Mucosa of stomach (tissue), 1 donor: ENCODE data around the gene FRMD5.
"Not testable (repeated sequence)": the region's sequence is repeated elsewhere in the genome, so short reads cannot be mapped to it uniquely, and the experiment has no call there.

Experiments used
- H3K27me3 ChIP-seq: one replicate; pipeline ENCODE4 v1.7.0; 2013; ENCODE audit warnings: mild to moderate bottlenecking, low read length; ENCODE audit not compliant: control insufficient read depth, insufficient read depth
- H3K36me3 ChIP-seq: one replicate; pipeline ENCODE4 v1.7.0; 2013; ENCODE audit warnings: low read length; ENCODE audit not compliant: control insufficient read depth, insufficient read depth
- H3K4me1 ChIP-seq: one replicate; pipeline ENCODE4 v1.7.0; 2013; ENCODE audit warnings: mild to moderate bottlenecking, low read length; ENCODE audit not compliant: control insufficient read depth, insufficient read depth
- H3K4me3 ChIP-seq: one replicate; pipeline ENCODE4 v1.7.0; 2013; ENCODE audit warnings: low read length
- H3K9ac ChIP-seq: one replicate; pipeline ENCODE4 v1.7.0; 2013; ENCODE audit warnings: mild to moderate bottlenecking, low read length, moderate library complexity
- H3K9me3 ChIP-seq: one replicate; pipeline ENCODE4 v1.7.0; 2013; ENCODE audit warnings: mild to moderate bottlenecking, low read length, moderate library complexity; ENCODE audit not compliant: control insufficient read depth
- donor health status: Pancreatic carcinoma.

The FRMD5 gene

DNA sequence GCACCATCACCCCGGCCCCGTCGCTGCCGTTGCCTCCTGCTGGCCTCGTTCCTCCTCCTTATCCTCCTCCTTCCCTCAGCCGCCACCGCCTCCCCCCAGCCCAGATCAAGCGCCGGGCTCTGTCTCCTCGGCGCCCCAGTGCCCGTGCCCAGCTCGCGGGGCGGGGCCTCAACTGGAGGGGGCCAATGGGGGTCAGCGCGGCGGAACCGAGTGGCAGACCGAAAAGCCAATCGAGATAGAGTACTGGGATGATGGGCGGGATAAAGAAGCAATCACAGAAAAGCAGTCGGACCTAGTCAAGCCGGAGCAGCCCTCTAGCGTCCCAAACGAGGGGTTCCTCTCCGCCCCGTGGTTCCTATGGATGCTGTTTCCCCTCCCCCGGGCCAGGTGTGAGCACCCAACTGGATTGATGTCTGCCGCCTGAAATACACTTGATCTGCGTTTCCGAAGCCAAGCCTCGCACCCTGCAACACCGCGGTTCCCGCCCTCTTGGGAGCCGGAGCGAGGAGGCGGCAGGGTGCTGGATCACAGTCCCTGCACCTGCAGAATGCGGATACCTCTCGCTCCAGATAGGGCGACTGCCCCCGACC is at the start of gene FRMD5:
Gene FRMD5 (minus strand): TSS at position 121 of the 590 bp plus-strand sequence.
- Histone ChIP-seq H3K27me3 (peaks cover 11% of the 10 kb centered on the region), H3K4me3 (peak within 1 kb of the TSS; percentile 22), H3K9ac (peak within 1 kb of the TSS; percentile 56), H3K4me1 (peaks cover 13% of the 10 kb centered on the region), H3K36me3 (no peaks in the 10 kb centered on the region), H3K9me3 (no peaks in the 10 kb centered on the region)

DNA sequence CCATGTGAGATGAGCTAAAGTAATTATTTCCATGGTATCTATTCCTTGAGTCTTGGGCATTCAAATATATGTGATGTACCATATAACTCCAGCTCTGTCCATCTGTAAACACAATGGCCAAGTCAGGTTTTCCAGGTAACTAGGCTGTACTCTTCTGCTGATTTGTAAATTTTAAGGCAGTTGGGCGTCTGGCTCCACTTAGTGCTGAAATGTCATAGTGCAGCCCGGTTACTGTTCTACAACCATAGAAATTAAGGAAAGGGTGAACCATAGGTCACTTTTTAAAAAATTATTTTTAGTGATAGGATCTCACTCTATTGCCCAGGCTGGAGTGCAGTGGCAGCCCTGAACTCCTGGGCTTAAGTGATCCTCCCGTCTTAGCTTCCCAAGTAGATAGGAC is 48.8 kb upstream of the FRMD5 start:
- H3K27me3 ChIP-seq = no peaks in the 10 kb centered on the region
- H3K9me3 ChIP-seq = no peaks in the 10 kb centered on the region

DNA sequence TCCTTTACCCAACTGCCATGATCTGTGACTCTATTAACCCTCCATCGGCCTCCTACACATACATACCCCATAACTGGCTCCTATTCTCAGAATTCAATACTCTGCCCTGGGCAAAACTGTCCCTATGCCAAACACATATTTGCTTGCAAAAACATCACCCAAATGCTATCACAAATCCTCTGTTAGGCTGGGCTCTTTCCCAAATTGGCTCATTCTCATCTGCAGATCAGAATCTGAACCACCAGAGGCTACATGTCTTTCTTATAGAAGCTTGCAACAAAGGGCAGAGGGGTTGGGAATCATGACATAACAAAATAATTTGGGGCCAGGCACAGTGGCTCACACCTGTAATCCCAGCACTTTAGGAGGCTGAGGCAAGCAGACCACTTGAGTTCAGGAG is 48.1 kb upstream of the FRMD5 start:
- Histone ChIP-seq H3K4me1 (no peaks in the 10 kb centered on the region), H3K9me3 (no peaks in the 10 kb centered on the region), H3K27me3 (no peaks in the 10 kb centered on the region), H3K9ac (no peak overlapping the region), H3K4me3 (no peak overlapping the region), H3K36me3 (no peaks in the 10 kb centered on the region)

More for the DNA sequence above, 48.8 kb upstream of the FRMD5 start:
- H3K4me3 ChIP-seq = no peak overlapping the region
- no peak overlapping the region for H3K9ac ChIP-seq
- H3K36me3 ChIP-seq = no peaks in the 10 kb centered on the region
- no peaks in the 10 kb centered on the region for H3K4me1 ChIP-seq

DNA sequence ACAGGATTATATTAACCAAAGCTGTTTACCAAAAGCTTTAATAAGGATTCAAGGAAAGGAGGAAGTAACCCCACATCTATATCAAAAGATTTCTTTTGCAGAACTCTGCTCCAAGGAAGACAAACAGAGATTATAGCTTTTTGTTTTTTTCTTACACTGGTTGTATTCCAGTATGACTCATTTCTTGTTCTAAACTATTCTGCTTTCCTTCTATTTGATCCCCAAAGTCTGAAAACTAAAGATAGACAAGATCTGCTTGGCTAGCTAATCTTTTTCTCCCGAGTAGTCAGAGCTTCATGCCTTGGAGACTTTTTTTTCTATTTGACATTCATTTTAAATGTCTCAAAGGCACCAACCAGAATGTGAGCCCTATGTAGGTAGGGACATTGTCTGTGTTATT is 36.8 kb upstream of the FRMD5 start:
- Histone ChIP-seq H3K36me3 (no peaks in the 10 kb centered on the region), H3K4me3 (no peak overlapping the region), H3K4me1 (no peaks in the 10 kb centered on the region), H3K27me3 (no peaks in the 10 kb centered on the region), H3K9ac (no peak overlapping the region), H3K9me3 (no peaks in the 10 kb centered on the region)

DNA sequence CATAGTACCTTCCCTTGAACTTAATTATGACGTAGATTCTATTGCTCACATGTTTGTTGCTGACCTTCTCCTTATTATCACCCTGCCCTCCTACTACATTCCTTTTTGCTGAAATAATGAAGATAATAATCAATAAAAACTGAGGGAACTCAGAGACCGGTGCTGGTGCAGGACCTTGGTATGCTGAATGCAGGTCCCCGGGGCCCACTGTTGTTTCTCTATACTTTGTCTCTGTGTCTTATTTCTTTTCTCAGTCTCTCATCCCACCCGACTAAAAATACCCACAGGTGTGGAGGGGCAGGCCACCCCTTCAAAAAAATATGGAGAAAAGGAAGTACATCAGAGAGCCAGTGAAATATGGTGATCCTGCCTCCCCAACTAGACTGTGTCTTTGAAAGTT is 34.2 kb upstream of the FRMD5 start:
- H3K27me3 ChIP-seq, H3K9me3 ChIP-seq, H3K9ac ChIP-seq, H3K4me3 ChIP-seq, H3K36me3 ChIP-seq, H3K4me1 ChIP-seq: not testable (repeated sequence)

DNA sequence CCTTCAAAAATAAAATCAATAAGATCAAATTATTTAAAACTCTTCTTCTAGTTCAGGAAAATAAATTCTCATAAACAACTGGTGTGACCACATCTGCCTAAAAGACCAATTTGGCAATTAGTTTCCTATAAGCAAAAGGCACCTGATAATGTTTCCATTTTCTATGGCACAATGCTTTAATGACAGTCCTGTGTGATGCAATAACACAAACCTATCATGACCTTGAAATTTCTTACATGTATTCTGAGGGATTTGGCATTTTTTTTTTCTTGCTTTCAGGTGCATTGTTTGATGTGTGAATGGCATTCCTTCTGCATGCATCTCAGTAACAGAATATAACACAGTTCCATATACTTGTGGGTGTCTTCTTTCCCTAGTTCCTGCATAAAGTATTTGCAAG is 32.5 kb upstream of the FRMD5 start:
- H3K4me3 ChIP-seq = no peak overlapping the region
- no peak overlapping the region for H3K9ac ChIP-seq
- no peaks in the 10 kb centered on the region for H3K36me3 ChIP-seq
- no peaks in the 10 kb centered on the region for H3K9me3 ChIP-seq
- peaks cover 4% of the 10 kb centered on the region for H3K27me3 ChIP-seq
- no peaks in the 10 kb centered on the region for H3K4me1 ChIP-seq

DNA sequence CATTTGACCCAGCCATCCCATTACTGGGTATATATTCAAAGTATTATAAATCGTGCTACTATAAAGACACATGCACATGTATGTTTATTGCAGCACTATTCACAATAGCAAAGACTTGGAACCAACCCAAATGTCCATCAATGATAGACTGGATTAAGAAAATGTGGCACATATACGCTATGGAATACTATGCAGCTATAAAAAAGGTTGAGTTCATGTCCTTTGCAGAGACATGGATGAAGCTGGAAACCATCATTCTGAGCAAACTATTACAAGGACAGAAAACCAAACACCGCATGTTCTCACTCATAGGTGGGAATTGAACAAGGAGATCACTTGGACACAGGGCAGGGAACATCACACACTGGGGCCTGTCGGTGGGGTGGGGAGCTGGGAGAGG is 31.9 kb upstream of the FRMD5 start:
- not testable (repeated sequence) for H3K27me3 ChIP-seq, H3K4me3 ChIP-seq, H3K9ac ChIP-seq, H3K4me1 ChIP-seq, H3K36me3 ChIP-seq, H3K9me3 ChIP-seq

DNA sequence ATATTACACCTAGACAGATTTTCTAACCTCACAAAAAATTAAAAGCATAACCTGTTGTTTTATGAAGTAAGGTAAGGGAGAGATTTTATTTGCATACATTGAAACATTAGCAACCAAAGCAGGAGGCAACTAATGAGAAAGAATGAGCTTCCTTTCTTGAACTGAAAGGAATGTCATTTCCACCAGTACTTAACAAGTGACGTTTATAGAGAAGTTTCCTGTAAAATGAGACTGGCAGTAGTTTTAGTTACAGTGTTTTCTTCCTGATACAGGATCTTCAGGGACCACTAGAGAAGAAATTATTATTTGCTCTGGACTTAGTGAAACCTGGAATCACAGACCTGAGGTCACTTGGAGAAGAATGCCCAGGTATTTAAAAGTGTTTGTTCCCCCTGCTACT is 27.4 kb upstream of the FRMD5 start:
- Histone ChIP-seq H3K36me3 (no peaks in the 10 kb centered on the region), H3K4me1 (no peaks in the 10 kb centered on the region), H3K9ac (no peak overlapping the region)

DNA sequence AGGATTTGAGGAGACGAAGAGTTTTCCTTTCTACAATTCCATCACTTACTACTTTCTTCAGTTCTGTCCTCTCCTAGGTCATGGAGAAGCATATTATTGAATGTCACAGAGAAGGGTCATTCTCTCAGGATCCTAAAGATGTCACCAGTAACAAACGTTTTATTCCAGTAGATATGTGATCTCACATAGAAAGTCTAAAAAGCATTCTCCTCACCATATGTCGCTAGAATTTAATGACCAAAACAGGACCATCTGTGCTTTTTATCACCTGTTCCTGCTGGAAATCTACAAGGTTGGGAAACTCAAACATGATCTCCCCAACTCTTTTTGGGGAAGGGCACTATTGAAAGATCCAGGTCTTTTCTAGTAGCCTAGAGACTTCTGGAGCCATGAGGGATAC is 24.0 kb upstream of the FRMD5 start:
- Histone ChIP-seq H3K9me3 (no peaks in the 10 kb centered on the region), H3K9ac (no peak overlapping the region), H3K4me3 (no peak overlapping the region), H3K36me3 (no peaks in the 10 kb centered on the region), H3K4me1 (no peaks in the 10 kb centered on the region), H3K27me3 (peaks cover 21% of the 10 kb centered on the region)

More for the DNA sequence above, 27.4 kb upstream of the FRMD5 start:
- Histone ChIP-seq H3K4me3 (no peak overlapping the region), H3K9me3 (no peaks in the 10 kb centered on the region), H3K27me3 (peaks cover 16% of the 10 kb centered on the region)

DNA sequence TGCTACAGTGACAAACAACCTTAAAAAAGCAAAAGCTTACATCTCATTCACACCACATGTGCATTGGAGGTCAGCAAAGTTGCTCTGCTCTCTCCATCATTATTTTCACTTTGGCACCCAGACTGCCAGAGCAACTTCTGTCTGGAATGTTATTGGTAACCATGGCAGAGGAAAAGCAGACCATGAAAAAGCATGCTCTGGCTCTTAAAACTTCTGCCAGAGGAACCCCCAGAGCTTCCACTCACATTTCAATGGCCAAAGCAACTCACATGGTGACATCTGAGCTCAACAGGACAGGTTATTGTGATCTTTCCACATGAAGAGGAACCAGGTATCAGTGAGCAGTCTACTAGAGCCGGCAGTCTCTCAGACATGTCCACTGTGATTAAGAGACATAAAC is 21.9 kb upstream of the FRMD5 start:
- Histone ChIP-seq H3K9ac (no peak overlapping the region), H3K9me3 (no peaks in the 10 kb centered on the region), H3K4me3 (no peak overlapping the region), H3K27me3 (peaks cover 19% of the 10 kb centered on the region), H3K4me1 (no peaks in the 10 kb centered on the region), H3K36me3 (no peaks in the 10 kb centered on the region)

DNA sequence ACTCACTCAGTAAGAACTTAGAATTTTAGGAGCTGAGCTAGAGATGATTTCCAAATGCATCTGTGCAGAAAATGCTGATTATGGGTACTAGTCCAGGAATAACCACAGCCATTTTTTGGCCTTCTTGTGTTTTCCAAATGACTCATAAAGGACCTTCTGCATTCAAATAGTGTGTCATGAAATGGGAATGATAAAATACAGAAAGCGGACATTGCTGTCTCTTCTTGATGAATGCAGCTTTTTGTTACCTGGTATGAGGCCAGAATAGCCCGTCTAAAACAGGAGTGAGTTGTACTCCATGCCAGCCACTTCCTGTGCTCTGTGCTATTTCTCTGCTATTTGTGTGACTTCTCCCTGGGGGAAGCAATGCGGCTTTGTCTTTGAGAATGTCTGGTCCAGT is 20.5 kb upstream of the FRMD5 start:
- H3K4me1 ChIP-seq = no peaks in the 10 kb centered on the region
- H3K36me3 ChIP-seq = no peaks in the 10 kb centered on the region
- H3K4me3 ChIP-seq = no peak overlapping the region
- H3K27me3 ChIP-seq = peaks cover 19% of the 10 kb centered on the region
- H3K9me3 ChIP-seq = no peaks in the 10 kb centered on the region
- H3K9ac ChIP-seq = no peak overlapping the region

DNA sequence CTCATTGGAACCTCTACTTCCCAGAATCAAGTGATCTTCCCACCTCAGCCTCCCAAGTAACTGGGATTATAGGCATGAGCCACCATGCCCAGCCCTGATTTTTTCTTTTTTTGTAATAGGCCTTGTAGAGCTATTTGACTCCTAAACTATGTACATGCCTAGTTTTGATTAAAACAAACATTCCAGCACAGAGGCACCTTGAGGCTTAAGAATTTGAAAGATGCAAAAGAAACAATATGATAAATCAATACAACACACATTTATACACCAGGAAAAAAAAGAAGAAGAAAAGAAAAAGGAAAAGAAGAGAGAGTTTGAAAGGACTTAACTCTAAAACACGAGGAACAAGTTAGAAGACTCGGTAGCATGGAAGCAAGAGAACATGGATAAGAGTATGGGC is 13.9 kb upstream of the FRMD5 start:
- H3K9me3 ChIP-seq = no peaks in the 10 kb centered on the region
- no peaks in the 10 kb centered on the region for H3K36me3 ChIP-seq
- H3K27me3 ChIP-seq = peaks cover 3% of the 10 kb centered on the region
- H3K4me3 ChIP-seq = no peak overlapping the region
- H3K4me1 ChIP-seq = no peaks in the 10 kb centered on the region
- no peak overlapping the region for H3K9ac ChIP-seq

DNA sequence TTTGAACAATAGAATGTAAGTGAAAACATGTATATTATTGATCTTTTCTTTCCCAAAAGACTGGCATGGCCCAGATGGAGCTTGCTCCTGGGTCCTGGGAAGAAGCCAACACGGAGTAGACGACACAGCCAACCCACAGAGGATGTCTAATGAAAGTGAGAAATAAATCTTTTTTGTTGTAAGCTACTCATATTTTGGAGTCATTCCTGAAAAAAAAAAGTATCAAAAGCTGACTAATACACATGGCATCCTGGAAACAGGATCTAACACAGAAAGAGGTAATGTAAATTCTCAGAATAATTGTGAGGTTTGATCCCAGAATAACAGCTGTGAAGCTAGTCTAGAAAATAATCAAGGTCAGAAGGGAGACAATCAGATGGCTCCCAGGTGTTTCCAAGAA is 12.6 kb upstream of the FRMD5 start:
- H3K9ac ChIP-seq = no peak overlapping the region
- H3K4me3 ChIP-seq = no peak overlapping the region
- H3K4me1 ChIP-seq = no peaks in the 10 kb centered on the region
- peaks cover 3% of the 10 kb centered on the region for H3K27me3 ChIP-seq
- no peaks in the 10 kb centered on the region for H3K36me3 ChIP-seq
- no peaks in the 10 kb centered on the region for H3K9me3 ChIP-seq
